HCT116 (cell line): ENCODE data around the gene ITPK1. TPM values are rescaled to one million over a fixed set of nuclear protein-coding genes. Genes with fewer than 3 reads are reported as not detected.

Experiments used
- ATAC-seq: fragments of 200-7000 bp; cut with Tn5 transposase; 2 replicates; pipeline ENCODE4 v1.9.1; 2020; ENCODE audit warnings: mild to moderate bottlenecking, moderate library complexity
- BruUV-seq: library from RNA; stranded (reverse); fragments of 400-500 nt; replicated peaks from 2 replicates; lab custom pipeline; 2021; lab: Mats Ljungman, UMichigan
- CTCF ChIA-PET: fragments of 300-600 bp; sonication (Branson Sonifier 250); formaldehyde crosslinking; loops from one replicate; lab custom pipeline; 2021; ENCODE audit warnings: antibody characterized with exemption; lab: Charles Lee
- POLR2A ChIA-PET: fragments of 300-600, 350-600 bp; sonication (Branson Sonifier 250); formaldehyde crosslinking; loops from one replicate; lab custom pipeline; 2021; ENCODE audit warnings: antibody characterized with exemption; lab: Charles Lee
- RAD21 ChIA-PET, 2 experiments: fragments of 300-600 bp; sonication (Branson Sonifier 250); formaldehyde crosslinking; loops; one replicate each; lab custom pipeline; 2023; ENCODE audit warnings: low total read pairs in 2 of 2; ENCODE audit not compliant: uncharacterized antibody in 2 of 2, unreplicated experiment in 2 of 2, low non-redundant PET in 1 of 2; lab: Charles Lee
- DNase-seq: peaks from one replicate; pipeline ENCODE4 v3.0.0-alpha.2; 2010; ENCODE audit warnings: low read depth, low spot score
- H2AFZ ChIP-seq: fragments of 200-600 bp; shearing (Covaris generic), sonication (generic); 2 replicates; pipeline ENCODE4 v1.6.1; 2017; ENCODE audit warnings: low read depth, mixed run types, mixed read lengths, antibody characterized with exemption, low read length; ENCODE audit not compliant: poor library complexity, severe bottlenecking
- H3K27ac ChIP-seq: 2 replicates; pipeline ENCODE4 v1.5.1; 2012; ENCODE audit warnings: low read depth, low read length
- H3K27me3 ChIP-seq: fragments of 200-600 bp; sonication (generic); 2 replicates; pipeline ENCODE4 v1.6.1; 2016; ENCODE audit warnings: mixed run types, low read length, mixed read lengths; ENCODE audit not compliant: insufficient read depth
- H3K36me3 ChIP-seq, 2 experiments: fragments of 200-500 bp in 1 of 2; fragments of 200-600 bp in 1 of 2; sonication (Bioruptor generic) in 1 of 2; sonication (generic) in 1 of 2; 2 replicates each; pipeline versions ENCODE4 v1.5.1 to v1.6.1; 2014 to 2016; ENCODE audit warnings: low read length in 2 of 2, inconsistent platforms in 1 of 2, mixed read lengths in 1 of 2, mixed run types in 1 of 2; ENCODE audit not compliant: insufficient read depth in 2 of 2, control insufficient read depth in 1 of 2
- H3K4me1 ChIP-seq, 2 experiments: fragments of 200-600 bp in 1 of 2; sonication (generic) in 1 of 2; 2 replicates each; pipeline versions ENCODE4 v1.5.1 to v1.6.1; 2012 to 2017; ENCODE audit warnings: low read length in 2 of 2, inconsistent platforms in 1 of 2, mild to moderate bottlenecking in 1 of 2, mixed read lengths in 1 of 2, mixed run types in 1 of 2, moderate library complexity in 1 of 2; ENCODE audit not compliant: insufficient read depth in 2 of 2, control insufficient read depth in 1 of 2
- H3K4me2 ChIP-seq: fragments of 200-600 bp; sonication (generic); 2 replicates; pipeline ENCODE4 v1.6.1; 2017; ENCODE audit warnings: mixed run types, low read length, mixed read lengths
- H3K4me3 ChIP-seq, 2 experiments: fragments of 200-600 bp in 1 of 2; sonication (generic) in 1 of 2; replicated peaks in 1 of 2; 2 replicates each; pipeline ENCODE4 v1.5.1; 2011 to 2016; ENCODE audit warnings: low read length in 2 of 2, control low read depth in 1 of 2, low read depth in 1 of 2, mild to moderate bottlenecking in 1 of 2, mixed read lengths in 1 of 2, mixed run types in 1 of 2
- H3K79me2 ChIP-seq: fragments of 200-600 bp; sonication (generic); 2 replicates; pipeline ENCODE4 v1.6.1; 2017; ENCODE audit warnings: mild to moderate bottlenecking, mixed run types, low read length, moderate library complexity, mixed read lengths; ENCODE audit not compliant: insufficient read depth
- H3K9ac ChIP-seq: fragments of 200-600 bp; sonication (generic); 2 replicates; pipeline ENCODE4 v1.6.1; 2016; ENCODE audit warnings: low read length, mixed read lengths
- H3K9me2 ChIP-seq: fragments of 200-600 bp; sonication (generic), shearing (Covaris generic); 2 replicates; pipeline ENCODE4 v1.6.1; 2017; ENCODE audit warnings: mixed run types, mild to moderate bottlenecking, moderate library complexity; ENCODE audit not compliant: insufficient read depth
- H3K9me3 ChIP-seq, 2 experiments: fragments of 200-500 bp in 1 of 2; fragments of 200-600 bp in 1 of 2; sonication (Bioruptor generic) in 1 of 2; sonication (generic) in 1 of 2; 2 replicates each; pipeline ENCODE4 v1.6.1; 2014 to 2017; ENCODE audit warnings: low read length in 2 of 2, mixed read lengths in 2 of 2, inconsistent platforms in 1 of 2, low read depth in 1 of 2, mild to moderate bottlenecking in 1 of 2, mixed run types in 1 of 2, moderate library complexity in 1 of 2; ENCODE audit not compliant: control insufficient read depth in 1 of 2, insufficient read depth in 1 of 2
- H4K20me1 ChIP-seq: fragments of 200-600 bp; sonication (generic), shearing (Covaris generic); 2 replicates; pipeline ENCODE4 v1.6.1; 2017; ENCODE audit warnings: mixed run types, mild to moderate bottlenecking, moderate library complexity; ENCODE audit not compliant: insufficient read depth
- CBX3 ChIP-seq: IDR thresholded peaks from 2 replicates; pipeline ENCODE4 v1.6.1; 2012; ENCODE audit warnings: low read depth
- CEBPB ChIP-seq: IDR thresholded peaks from 2 replicates; pipeline ENCODE4 v1.6.1; 2012; ENCODE audit warnings: low read depth
- ELF1 ChIP-seq: IDR thresholded peaks from 2 replicates; pipeline ENCODE4 v1.6.1; 2012; ENCODE audit warnings: low read depth, borderline replicate concordance
- EZH2 ChIP-seq: fragments of 200-600 bp; sonication (generic); IDR thresholded peaks from 2 replicates; pipeline ENCODE4 v1.6.1; 2017; ENCODE audit warnings: antibody characterized with exemption, mixed run types
- FOSL1 ChIP-seq: IDR thresholded peaks from 2 replicates; pipeline ENCODE4 v1.6.1; 2012; ENCODE audit warnings: low read depth
- POLR2A ChIP-seq: IDR thresholded peaks from 2 replicates; pipeline ENCODE4 v1.7.0; 2011; ENCODE audit warnings: borderline replicate concordance; ENCODE audit not compliant: insufficient read depth, insufficient read length; ENCODE audit errors: extremely low read depth
- RAD21 ChIP-seq: IDR thresholded peaks from 2 replicates; pipeline ENCODE4 v1.6.1; 2012; ENCODE audit warnings: low read depth, mild to moderate bottlenecking
- SIN3A ChIP-seq: IDR thresholded peaks from 2 replicates; pipeline ENCODE4 v1.6.1; 2012; ENCODE audit warnings: low read depth
- SP1 ChIP-seq: IDR thresholded peaks from 2 replicates; pipeline ENCODE4 v1.6.1; 2012; ENCODE audit warnings: low read depth
- ZFX ChIP-seq: fragments of 450-650 bp; IDR thresholded peaks from 2 replicates; pipeline ENCODE4 v1.6.1; 2017
- ZNF274 ChIP-seq: fragments of 200-500 bp; sonication (Bioruptor generic); IDR thresholded peaks from 2 replicates; pipeline ENCODE4 v1.6.1; 2014; ENCODE audit warnings: mild to moderate bottlenecking, low read depth, low read length, inconsistent platforms
- intact Hi-C: fragments of 100-400 bp; cut with micrococcal nuclease; formaldehyde crosslinking; loops from 2 replicates; pipeline ENCODE4 v1.10.0; 2022
- total RNA-seq: library from RNA; stranded (reverse); gene quantifications from one replicate; pipeline ENCODE4 v1.2.1, GENCODE V29; 2021; ENCODE audit not compliant: unreplicated experiment
- TF ChIP-seq, protein P1 (sequence below): IDR thresholded peaks from 2 replicates; pipeline ENCODE4 v1.6.1; 2012
- TF ChIP-seq, protein P2 (sequence below), 3 experiments: fragments of 200-600 bp in 1 of 3; sonication (generic) in 1 of 3; IDR thresholded peaks in 2 of 3; conservative IDR thresholded peaks in 1 of 3; 2 replicates each; pipeline ENCODE4 v1.5.1; 2012 to 2017; ENCODE audit warnings: low read depth in 2 of 3, low read length in 2 of 3, antibody characterized with exemption in 1 of 3, borderline replicate concordance in 1 of 3, control low read depth in 1 of 3, mild to moderate bottlenecking in 1 of 3, mixed read lengths in 1 of 3, mixed run types in 1 of 3, moderate library complexity in 1 of 3; ENCODE audit not compliant: insufficient read depth in 1 of 3
- TF ChIP-seq, protein P3 (sequence below): IDR thresholded peaks from 2 replicates; pipeline ENCODE4 v1.6.1; 2012; ENCODE audit warnings: low read depth

The ITPK1 gene
- total RNA-seq, 1 experiment from 2014 or later: 70.2 TPM

DNA sequence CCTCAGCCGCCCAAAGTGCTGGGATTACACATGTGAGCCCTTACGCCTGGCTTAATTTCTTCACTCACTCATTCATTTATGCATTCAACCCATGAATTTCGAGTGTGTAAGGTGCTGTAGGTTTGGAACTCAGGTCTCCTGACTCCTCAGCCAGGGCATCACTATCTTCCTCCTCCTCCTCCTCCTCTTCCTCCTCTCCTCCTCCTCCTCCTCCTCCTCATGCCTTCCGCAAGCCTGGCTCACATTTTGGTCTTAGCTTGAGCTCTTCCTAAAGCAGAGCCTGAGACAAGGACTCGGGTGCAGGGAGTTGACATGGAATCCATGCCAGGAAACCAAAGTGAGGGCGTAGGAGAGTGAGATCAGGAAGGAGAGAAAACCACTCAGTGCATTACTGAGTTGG is 213.5 kb downstream of the ITPK1 start:
- no peak for ATAC-seq
- POLR2A ChIA-PET: no interaction called here
- RAD21 ChIA-PET: no interaction called here

More for the DNA sequence above, 213.5 kb downstream of the ITPK1 start:
- intact Hi-C loops: no loop called here
- H3K4me1 ChIP-seq: peaks cover 4 to 25% of the 10 kb centered on the region in 2 experiments
- no peaks in the 10 kb centered on the region for H3K9me2 ChIP-seq
- DNase-seq: no peak
- BruUV-seq: no TSS peak
- no peak overlapping the region for H3K4me2 ChIP-seq
- H3K9me3 ChIP-seq: no peaks in the 10 kb centered on the region
- H4K20me1 ChIP-seq: no peaks in the 10 kb centered on the region
- H3K9ac ChIP-seq: no peak overlapping the region
- H3K4me3 ChIP-seq: no peak overlapping the region
- no peaks in the 10 kb centered on the region for H3K36me3 ChIP-seq
- no peak for TF ChIP-seq ZNF274
- TF ChIP-seq, protein P1, sequence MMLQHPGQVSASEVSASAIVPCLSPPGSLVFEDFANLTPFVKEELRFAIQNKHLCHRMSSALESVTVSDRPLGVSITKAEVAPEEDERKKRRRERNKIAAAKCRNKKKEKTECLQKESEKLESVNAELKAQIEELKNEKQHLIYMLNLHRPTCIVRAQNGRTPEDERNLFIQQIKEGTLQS: no peak
- no peak for TF ChIP-seq POLR2A
- TF ChIP-seq ZFX: no peak
- TF ChIP-seq ELF1: no peak
- TF ChIP-seq, protein P2, sequence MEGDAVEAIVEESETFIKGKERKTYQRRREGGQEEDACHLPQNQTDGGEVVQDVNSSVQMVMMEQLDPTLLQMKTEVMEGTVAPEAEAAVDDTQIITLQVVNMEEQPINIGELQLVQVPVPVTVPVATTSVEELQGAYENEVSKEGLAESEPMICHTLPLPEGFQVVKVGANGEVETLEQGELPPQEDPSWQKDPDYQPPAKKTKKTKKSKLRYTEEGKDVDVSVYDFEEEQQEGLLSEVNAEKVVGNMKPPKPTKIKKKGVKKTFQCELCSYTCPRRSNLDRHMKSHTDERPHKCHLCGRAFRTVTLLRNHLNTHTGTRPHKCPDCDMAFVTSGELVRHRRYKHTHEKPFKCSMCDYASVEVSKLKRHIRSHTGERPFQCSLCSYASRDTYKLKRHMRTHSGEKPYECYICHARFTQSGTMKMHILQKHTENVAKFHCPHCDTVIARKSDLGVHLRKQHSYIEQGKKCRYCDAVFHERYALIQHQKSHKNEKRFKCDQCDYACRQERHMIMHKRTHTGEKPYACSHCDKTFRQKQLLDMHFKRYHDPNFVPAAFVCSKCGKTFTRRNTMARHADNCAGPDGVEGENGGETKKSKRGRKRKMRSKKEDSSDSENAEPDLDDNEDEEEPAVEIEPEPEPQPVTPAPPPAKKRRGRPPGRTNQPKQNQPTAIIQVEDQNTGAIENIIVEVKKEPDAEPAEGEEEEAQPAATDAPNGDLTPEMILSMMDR (IDR thresholded peaks at IDR 0.05 in 2 of 3, conservative IDR thresholded peaks at IDR 0.05 in 1 of 3; ENCODE audit: borderline replicate concordance in 1 of 3, insufficient read depth in 1 of 3, low read depth in 2 of 3, low read length in 2 of 3): no peak
- TF ChIP-seq, protein P3, sequence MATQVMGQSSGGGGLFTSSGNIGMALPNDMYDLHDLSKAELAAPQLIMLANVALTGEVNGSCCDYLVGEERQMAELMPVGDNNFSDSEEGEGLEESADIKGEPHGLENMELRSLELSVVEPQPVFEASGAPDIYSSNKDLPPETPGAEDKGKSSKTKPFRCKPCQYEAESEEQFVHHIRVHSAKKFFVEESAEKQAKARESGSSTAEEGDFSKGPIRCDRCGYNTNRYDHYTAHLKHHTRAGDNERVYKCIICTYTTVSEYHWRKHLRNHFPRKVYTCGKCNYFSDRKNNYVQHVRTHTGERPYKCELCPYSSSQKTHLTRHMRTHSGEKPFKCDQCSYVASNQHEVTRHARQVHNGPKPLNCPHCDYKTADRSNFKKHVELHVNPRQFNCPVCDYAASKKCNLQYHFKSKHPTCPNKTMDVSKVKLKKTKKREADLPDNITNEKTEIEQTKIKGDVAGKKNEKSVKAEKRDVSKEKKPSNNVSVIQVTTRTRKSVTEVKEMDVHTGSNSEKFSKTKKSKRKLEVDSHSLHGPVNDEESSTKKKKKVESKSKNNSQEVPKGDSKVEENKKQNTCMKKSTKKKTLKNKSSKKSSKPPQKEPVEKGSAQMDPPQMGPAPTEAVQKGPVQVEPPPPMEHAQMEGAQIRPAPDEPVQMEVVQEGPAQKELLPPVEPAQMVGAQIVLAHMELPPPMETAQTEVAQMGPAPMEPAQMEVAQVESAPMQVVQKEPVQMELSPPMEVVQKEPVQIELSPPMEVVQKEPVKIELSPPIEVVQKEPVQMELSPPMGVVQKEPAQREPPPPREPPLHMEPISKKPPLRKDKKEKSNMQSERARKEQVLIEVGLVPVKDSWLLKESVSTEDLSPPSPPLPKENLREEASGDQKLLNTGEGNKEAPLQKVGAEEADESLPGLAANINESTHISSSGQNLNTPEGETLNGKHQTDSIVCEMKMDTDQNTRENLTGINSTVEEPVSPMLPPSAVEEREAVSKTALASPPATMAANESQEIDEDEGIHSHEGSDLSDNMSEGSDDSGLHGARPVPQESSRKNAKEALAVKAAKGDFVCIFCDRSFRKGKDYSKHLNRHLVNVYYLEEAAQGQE: no peak
- TF ChIP-seq CBX3: no peak
- no peak for TF ChIP-seq RAD21
- no peak for TF ChIP-seq SP1
- TF ChIP-seq EZH2: no peak
- no peak for TF ChIP-seq SIN3A
- no peak for TF ChIP-seq CEBPB
- no peak for TF ChIP-seq FOSL1
- H3K27ac ChIP-seq: no peak overlapping the region
- CTCF ChIA-PET: no interaction called here
- H2AFZ ChIP-seq: no peak overlapping the region
- no peaks in the 10 kb centered on the region for H3K79me2 ChIP-seq
- peaks cover 11% of the 10 kb centered on the region; the same call in 1 of the 2 replicates for H3K27me3 ChIP-seq
